ENCODE data around the gene CTSC.

The CTSC gene

DNA sequence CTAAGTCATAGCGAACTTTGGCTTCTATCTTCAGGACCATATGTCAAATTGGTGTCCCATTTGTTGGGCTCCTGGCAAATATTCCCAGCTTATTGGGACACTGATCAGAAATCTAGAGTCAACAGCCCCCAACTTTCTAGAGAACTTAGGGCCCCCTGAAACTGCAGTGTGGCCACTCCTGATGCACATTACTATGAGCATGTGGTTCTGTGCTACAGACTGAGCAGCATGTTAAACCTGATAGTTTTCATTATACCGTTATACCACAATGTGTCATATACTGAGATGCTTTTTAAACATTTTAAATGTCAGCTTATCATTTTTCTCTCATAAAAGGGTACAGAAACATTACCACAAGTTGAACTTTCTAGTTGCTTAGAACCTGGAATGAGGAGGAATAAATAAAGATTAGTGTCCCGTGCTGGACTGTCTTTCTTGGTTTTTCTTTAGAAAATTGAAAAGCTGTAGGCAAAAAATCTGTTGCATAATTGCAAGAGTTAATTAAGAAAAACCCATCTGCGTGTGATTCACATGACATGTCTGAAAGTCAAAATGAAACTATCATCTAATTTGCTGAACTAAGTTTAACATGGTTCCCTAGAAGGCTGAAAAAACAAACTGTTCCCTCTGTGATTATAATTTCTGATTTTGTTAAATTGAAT is 16.4 kb upstream of the CTSC start:
- Histone ChIP-seq H4K20me1 (ENCODE audit: insufficient read depth, low read length) (no peaks in the 10 kb centered on the region), H3K9me3 (ENCODE audit: insufficient read depth, low read length) (no peaks in the 10 kb centered on the region), H2AFZ (ENCODE audit: low read depth, low read length) (0 out of 2 replicates have a peak overlapping the region, but pooled peaks have one; percentile 2), H3K27me3 (ENCODE audit: low read depth, low read length) (no peaks in the 10 kb centered on the region), H3K36me3 (replicated peaks; ENCODE audit: low read depth, low read length) (peaks cover 3% of the 10 kb centered on the region), H3K9ac (ENCODE audit: low read length) (peak overlapping the region; percentile 78), H3K4me2 (ENCODE audit: low read length) (peak overlapping the region; percentile 77), H3K27ac (ENCODE audit: low read length) (peak overlapping the region; percentile 94), H3K79me2 (ENCODE audit: low read length) (peaks cover 16% of the 10 kb centered on the region), H3K4me1 (ENCODE audit: low read length) (peaks cover 68% of the 10 kb centered on the region), H3K4me3 (ENCODE audit: low read length) (peak overlapping the region; percentile 68)
- TF ChIP-seq EZH2phosphoT487 (IDR thresholded peaks at IDR 0.05; ENCODE audit: low read depth), result no peak
- TF ChIP-seq, protein P1, sequence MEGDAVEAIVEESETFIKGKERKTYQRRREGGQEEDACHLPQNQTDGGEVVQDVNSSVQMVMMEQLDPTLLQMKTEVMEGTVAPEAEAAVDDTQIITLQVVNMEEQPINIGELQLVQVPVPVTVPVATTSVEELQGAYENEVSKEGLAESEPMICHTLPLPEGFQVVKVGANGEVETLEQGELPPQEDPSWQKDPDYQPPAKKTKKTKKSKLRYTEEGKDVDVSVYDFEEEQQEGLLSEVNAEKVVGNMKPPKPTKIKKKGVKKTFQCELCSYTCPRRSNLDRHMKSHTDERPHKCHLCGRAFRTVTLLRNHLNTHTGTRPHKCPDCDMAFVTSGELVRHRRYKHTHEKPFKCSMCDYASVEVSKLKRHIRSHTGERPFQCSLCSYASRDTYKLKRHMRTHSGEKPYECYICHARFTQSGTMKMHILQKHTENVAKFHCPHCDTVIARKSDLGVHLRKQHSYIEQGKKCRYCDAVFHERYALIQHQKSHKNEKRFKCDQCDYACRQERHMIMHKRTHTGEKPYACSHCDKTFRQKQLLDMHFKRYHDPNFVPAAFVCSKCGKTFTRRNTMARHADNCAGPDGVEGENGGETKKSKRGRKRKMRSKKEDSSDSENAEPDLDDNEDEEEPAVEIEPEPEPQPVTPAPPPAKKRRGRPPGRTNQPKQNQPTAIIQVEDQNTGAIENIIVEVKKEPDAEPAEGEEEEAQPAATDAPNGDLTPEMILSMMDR (IDR thresholded peaks at IDR 0.05; ENCODE audit: low read depth, low read length), result no peak

DNA sequence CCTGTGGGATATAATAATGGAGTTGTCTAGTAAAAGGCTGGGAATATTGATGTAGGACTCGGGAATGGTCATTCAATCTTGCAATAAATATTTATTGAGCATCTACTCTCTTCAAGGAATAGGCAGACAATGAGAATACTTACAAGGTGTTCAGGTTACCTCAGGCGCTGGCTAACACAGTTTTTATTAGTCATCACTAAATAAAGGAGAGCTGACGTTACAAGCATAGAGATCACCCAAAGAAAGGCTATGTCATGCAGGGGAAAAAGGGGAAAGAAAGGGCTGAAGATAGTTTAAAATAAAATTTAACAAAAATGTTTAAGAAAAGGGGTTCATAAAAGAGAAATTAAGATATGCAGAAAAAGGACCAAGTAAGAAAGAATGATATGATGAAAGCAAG is 15.8 kb upstream of the CTSC start:
- Histone ChIP-seq H3K27me3 (ENCODE audit: low read depth, low read length) (no peaks in the 10 kb centered on the region), H2AFZ (ENCODE audit: low read depth, low read length) (0 out of 2 replicates have a peak overlapping the region, but pooled peaks have one; percentile 2), H3K4me1 (ENCODE audit: low read length) (peaks cover 66% of the 10 kb centered on the region), H3K9ac (ENCODE audit: low read length) (peak overlapping the region; percentile 78), H3K9me3 (ENCODE audit: insufficient read depth, low read length) (no peaks in the 10 kb centered on the region), H3K4me3 (ENCODE audit: low read length) (peak overlapping the region; percentile 68), H3K36me3 (replicated peaks; ENCODE audit: low read depth, low read length) (peaks cover 3% of the 10 kb centered on the region), H3K27ac (ENCODE audit: low read length) (peak overlapping the region; percentile 94), H4K20me1 (ENCODE audit: insufficient read depth, low read length) (no peaks in the 10 kb centered on the region), H3K4me2 (ENCODE audit: low read length) (peak overlapping the region; percentile 77), H3K79me2 (ENCODE audit: low read length) (peaks cover 12% of the 10 kb centered on the region)
- TF ChIP-seq, protein P1 (IDR thresholded peaks at IDR 0.05; ENCODE audit: low read depth, low read length), result no peak
- no peak for TF ChIP-seq EZH2phosphoT487 (IDR thresholded peaks at IDR 0.05; ENCODE audit: low read depth)

DNA sequence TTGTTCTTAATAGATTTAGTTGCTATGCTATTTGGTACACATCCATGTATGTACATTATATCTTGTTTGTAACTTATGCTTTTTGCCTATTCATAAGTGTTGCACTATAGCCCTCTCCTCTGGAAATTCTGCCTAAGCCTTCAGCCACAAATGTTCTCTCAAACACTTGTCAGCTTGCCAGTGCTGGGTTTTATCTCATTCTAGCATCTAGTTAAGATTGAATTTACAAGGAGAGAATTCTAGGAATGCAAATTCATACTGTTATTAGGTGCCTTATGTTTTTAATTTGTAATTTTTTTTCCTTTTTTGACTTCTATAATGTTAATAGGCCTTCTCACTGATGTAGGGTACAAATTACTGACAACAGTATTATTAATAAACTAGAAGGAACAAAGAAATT is 14.6 kb upstream of the CTSC start:
- H3K27me3 ChIP-seq (ENCODE audit: low read depth, low read length), result no peaks in the 10 kb centered on the region
- H3K4me1 ChIP-seq (ENCODE audit: low read length), result peaks cover 60% of the 10 kb centered on the region
- no peak overlapping the region for H3K4me2 ChIP-seq (ENCODE audit: low read length)
- H4K20me1 ChIP-seq (ENCODE audit: insufficient read depth, low read length), result no peaks in the 10 kb centered on the region
- no peak overlapping the region for H3K4me3 ChIP-seq (ENCODE audit: low read length)
- no peak overlapping the region for H3K9ac ChIP-seq (ENCODE audit: low read length)
- peaks cover 4% of the 10 kb centered on the region for H3K36me3 ChIP-seq (replicated peaks; ENCODE audit: low read depth, low read length)
- no peak overlapping the region for H2AFZ ChIP-seq (ENCODE audit: low read depth, low read length)
- no peaks in the 10 kb centered on the region for H3K9me3 ChIP-seq (ENCODE audit: insufficient read depth, low read length)
- H3K79me2 ChIP-seq (ENCODE audit: low read length), result peaks cover 12% of the 10 kb centered on the region
- no peak overlapping the region; the same call in 1 of the 2 replicates for H3K27ac ChIP-seq (ENCODE audit: low read length)
- TF ChIP-seq, protein P1 (IDR thresholded peaks at IDR 0.05; ENCODE audit: low read depth, low read length), result no peak
- TF ChIP-seq EZH2phosphoT487 (IDR thresholded peaks at IDR 0.05; ENCODE audit: low read depth), result no peak

DNA sequence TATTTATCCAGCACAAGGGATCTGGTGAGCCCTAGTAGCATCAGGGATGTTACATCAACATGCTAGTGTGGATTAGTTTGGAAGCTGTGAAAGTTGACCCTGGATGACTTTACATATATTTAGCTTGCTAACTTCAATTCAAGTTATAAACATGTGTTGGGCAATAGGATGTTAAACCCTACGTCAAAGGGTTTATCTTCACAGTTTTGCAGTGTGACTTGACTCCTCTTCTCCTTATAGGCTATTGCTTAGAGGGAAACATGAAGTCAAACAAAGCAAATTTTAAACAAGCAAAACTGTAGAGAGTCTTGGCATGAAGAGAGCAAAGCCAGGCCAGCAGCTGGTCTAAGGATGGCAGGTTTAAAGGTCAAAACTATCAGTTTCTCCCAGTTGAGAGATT is 11.3 kb upstream of the CTSC start:
- no peak overlapping the region for H3K9ac ChIP-seq (ENCODE audit: low read length)
- no peak overlapping the region for H3K4me3 ChIP-seq (ENCODE audit: low read length)
- H3K4me2 ChIP-seq (ENCODE audit: low read length), result no peak overlapping the region
- 0 out of 2 replicates have a peak overlapping the region, but pooled peaks have one; percentile 3 for H3K27ac ChIP-seq (ENCODE audit: low read length)
- no peaks in the 10 kb centered on the region for H4K20me1 ChIP-seq (ENCODE audit: insufficient read depth, low read length)
- no peaks in the 10 kb centered on the region for H3K27me3 ChIP-seq (ENCODE audit: low read depth, low read length)
- TF ChIP-seq EZH2phosphoT487 (IDR thresholded peaks at IDR 0.05; ENCODE audit: low read depth), result no peak
- TF ChIP-seq, protein P1 (IDR thresholded peaks at IDR 0.05; ENCODE audit: low read depth, low read length), result no peak
- peaks cover 24% of the 10 kb centered on the region for H3K79me2 ChIP-seq (ENCODE audit: low read length)
- H3K36me3 ChIP-seq (replicated peaks; ENCODE audit: low read depth, low read length), result peaks cover 6% of the 10 kb centered on the region
- peaks cover 62% of the 10 kb centered on the region for H3K4me1 ChIP-seq (ENCODE audit: low read length)
- H2AFZ ChIP-seq (ENCODE audit: low read depth, low read length), result no peak overlapping the region
- H3K9me3 ChIP-seq (ENCODE audit: insufficient read depth, low read length), result no peaks in the 10 kb centered on the region

Measured in OCI-LY3 (cell line).